ENCODE measurements around the gene SV2C. TPM values are rescaled to one million over a fixed set of nuclear protein-coding genes. Genes with fewer than 3 reads are reported as not detected.

SV2C gene
- polyA plus RNA-seq, 3 donors = 0.01 to 0.02 TPM; not detected in 1

DNA sequence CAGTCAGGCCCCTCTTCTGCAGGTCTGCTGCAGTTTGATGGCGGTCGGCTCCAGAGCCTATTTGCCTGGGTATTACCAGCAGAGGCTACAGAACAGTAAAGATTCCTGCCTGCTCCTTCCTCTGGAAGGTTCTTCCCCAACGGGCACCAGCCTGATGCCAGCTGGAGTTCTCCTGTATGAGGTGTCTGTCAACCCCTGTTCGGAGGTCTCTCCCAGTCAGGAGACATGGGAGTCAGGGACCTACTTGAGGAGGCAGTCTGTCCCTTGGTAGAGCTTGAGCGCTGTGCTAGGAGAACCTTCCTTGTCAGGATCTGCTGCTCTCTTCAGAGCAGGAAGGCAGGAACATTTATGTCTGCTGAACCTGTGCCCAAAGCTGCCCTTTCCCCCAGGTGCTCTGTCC, 181.5 kb downstream of the SV2C start:
- no peak for TF ChIP-seq CTCF (IDR thresholded peaks at IDR 0.05)
- Mint-ChIP-seq H3K4me1 (peaks cover 17% of the 10 kb centered on the region), H3K9me3 (peaks cover 6 to 24% (median 19%) of the 10 kb centered on the region in 7 donors), H3K27me3 (ENCODE audit: low read depth in 3 of 3) (peaks cover 0 to 3% (median 3%) of the 10 kb centered on the region in 3 donors), H3K36me3 (peaks cover 0 to 6% of the 10 kb centered on the region in 2 donors), H3K27ac (no peak overlapping the region), H3K4me3 (no peak overlapping the region)
- H3K27me3 ChIP-seq (ENCODE audit: control insufficient read depth in 2 of 2, insufficient read depth in 2 of 2, low read length in 2 of 2) = no peaks in the 10 kb centered on the region
- H3K36me3 ChIP-seq (replicated peaks in 1 of 2; ENCODE audit: control insufficient read depth in 1 of 2, insufficient read depth in 2 of 2, low read length in 2 of 2) = no peaks in the 10 kb centered on the region
- no peak for DNase-seq
- no peak overlapping the region for H3K9ac ChIP-seq (ENCODE audit: insufficient read depth, low read length, poor library complexity, severe bottlenecking)
- no peak overlapping the region for H3K4me2 ChIP-seq (replicated peaks; ENCODE audit: extremely low read depth, low read length, poor library complexity, severe bottlenecking)
- H3K27ac ChIP-seq (ENCODE audit: low read depth in 1 of 2, low read length in 2 of 2) = no peak overlapping the region
- no peak overlapping the region for H2AFZ ChIP-seq (ENCODE audit: insufficient read depth, low read depth, low read length, poor library complexity, severe bottlenecking)
- no peaks in the 10 kb centered on the region for H3K79me2 ChIP-seq (ENCODE audit: insufficient read depth, low read length)
- WGBS (ENCODE audit: insufficient coverage) = 100% methylated on average over 4 of the region's 5 CpGs
- no peak overlapping the region for H3K4me3 ChIP-seq (replicated peaks in 1 of 3; ENCODE audit: low read depth in 2 of 3, low read length in 3 of 3)
- intact Hi-C loops (cut with micrococcal nuclease) = no loop called here
- H3K4me1 ChIP-seq (ENCODE audit: control insufficient read depth in 1 of 2, insufficient read depth in 2 of 2, low read length in 2 of 2) = peaks cover 0 to 5% of the 10 kb centered on the region in 2 donors
- no peaks in the 10 kb centered on the region for H3K9me3 ChIP-seq (replicated peaks in 1 of 2; ENCODE audit: control insufficient read depth in 1 of 2, insufficient read depth in 1 of 2, low read length in 2 of 2)
- no peaks in the 10 kb centered on the region for H4K20me1 ChIP-seq (ENCODE audit: insufficient read depth, low read length)

- H2AFZ ChIP-seq (ENCODE audit: insufficient read depth, low read depth, low read length, poor library complexity, severe bottlenecking) = no peak overlapping the region
- peaks cover 27% of the 10 kb centered on the region for H3K4me1 Mint-ChIP-seq
- no peaks in the 10 kb centered on the region for H4K20me1 ChIP-seq (ENCODE audit: insufficient read depth, low read length)
- H3K4me3 ChIP-seq (replicated peaks in 1 of 3; ENCODE audit: low read depth in 2 of 3, low read length in 3 of 3) = no peak overlapping the region
- peak overlapping the region in 1 of 7 donors; percentile 46 for H3K27ac Mint-ChIP-seq
- no peak overlapping the region for H3K9ac ChIP-seq (ENCODE audit: insufficient read depth, low read length, poor library complexity, severe bottlenecking)
- peak in 1 of 3 donors; percentile 37 for DNase-seq
- no peaks in the 10 kb centered on the region for H3K36me3 ChIP-seq (replicated peaks in 1 of 2; ENCODE audit: control insufficient read depth in 1 of 2, insufficient read depth in 2 of 2, low read length in 2 of 2)
- no peak for TF ChIP-seq CTCF (IDR thresholded peaks at IDR 0.05)
- H3K27me3 ChIP-seq (ENCODE audit: control insufficient read depth in 2 of 2, insufficient read depth in 2 of 2, low read length in 2 of 2) = no peaks in the 10 kb centered on the region
- peaks cover 12 to 13% of the 10 kb centered on the region in 2 donors for H3K4me1 ChIP-seq (ENCODE audit: control insufficient read depth in 1 of 2, insufficient read depth in 2 of 2, low read length in 2 of 2)
- no peaks in the 10 kb centered on the region for H3K79me2 ChIP-seq (ENCODE audit: insufficient read depth, low read length)
- no peaks in the 10 kb centered on the region for H3K36me3 Mint-ChIP-seq
- intact Hi-C loops (cut with micrococcal nuclease) = no loop called here
- 83% methylated on average over 5 of the region's 10 CpGs for WGBS (ENCODE audit: insufficient coverage)
- H3K4me3 Mint-ChIP-seq = no peak overlapping the region
- H3K4me2 ChIP-seq (replicated peaks; ENCODE audit: extremely low read depth, low read length, poor library complexity, severe bottlenecking) = no peak overlapping the region
- no peak overlapping the region for H3K27ac ChIP-seq (ENCODE audit: low read depth in 1 of 2, low read length in 2 of 2)
- peaks cover 0 to 3% of the 10 kb centered on the region in 2 donors for H3K9me3 ChIP-seq (replicated peaks in 1 of 2; ENCODE audit: control insufficient read depth in 1 of 2, insufficient read depth in 1 of 2, low read length in 2 of 2)
- H3K9me3 Mint-ChIP-seq = peaks cover 0 to 5% (median 1%) of the 10 kb centered on the region in 7 donors
- H3K27me3 Mint-ChIP-seq (ENCODE audit: low read depth in 3 of 3) = peaks cover 0 to 4% (median 3%) of the 10 kb centered on the region in 3 donors
These were observed 186.2 kb downstream of the SV2C start for GRCh38 chr5:76269259-76269931.

Data from CD14-positive monocyte (primary cell).